Measurements from ENCODE around the gene NMUR1. TPM values are rescaled to one million over a fixed set of nuclear protein-coding genes. Genes with fewer than 3 reads are reported as not detected.
A peak's percentile ranks its signal among the peaks of the same experiment; 100 is the strongest.

Gene NMUR1
- total RNA-seq, 2 donors from 2014 or later: 2.3 to 6.3 TPM

GRCh38 chr2:231523451-231524285 lies 6.6 kb downstream of the NMUR1 start:
- Histone ChIP-seq H3K27me3 (no peaks in the 10 kb centered on the region), H3K36me3 (replicated peaks in 1 of 2; ENCODE audit: insufficient read depth in 1 of 2, low read depth in 2 of 2) (no peaks in the 10 kb centered on the region), H3K4me1 (peaks cover 36% of the 10 kb centered on the region), H3K9me3 (no peaks in the 10 kb centered on the region), H3K4me3 (no peak overlapping the region), H3K27ac (no peak overlapping the region)
- ATAC-seq (no peak), DNase-seq (no peak)
- no peak for TF ChIP-seq CTCF (IDR thresholded peaks at IDR 0.05)
- no peak for TF ChIP-seq POLR2A (IDR thresholded peaks at IDR 0.05)
- WGBS, 2 donors: 64 to 74% methylated on average over 10 to 11 of the region's 11 CpGs
- intact Hi-C loops (cut with DNase I): no loop called here

- Histone ChIP-seq H3K9me3 (no peaks in the 10 kb centered on the region), H3K27me3 (no peaks in the 10 kb centered on the region), H3K4me1 (peaks cover 40% of the 10 kb centered on the region), H3K27ac (no peak overlapping the region), H3K36me3 (replicated peaks in 1 of 2; ENCODE audit: insufficient read depth in 1 of 2, low read depth in 2 of 2) (no peaks in the 10 kb centered on the region), H3K4me3 (no peak overlapping the region)
- intact Hi-C loops (cut with DNase I): no loop called here
- no peak for DNase-seq
- WGBS, 2 donors: 79 to 83% methylated on average over 6 to 8 of the region's 8 CpGs
- TF ChIP-seq POLR2A (IDR thresholded peaks at IDR 0.05) (no peak), CTCF (IDR thresholded peaks at IDR 0.05) (no peak)
- ATAC-seq: no peak
Measured at GRCh38 chr2:231522418-231523180, 7.6 kb downstream of the NMUR1 start.

- Histone ChIP-seq H3K27ac (no peak overlapping the region), H3K4me3 (no peak overlapping the region), H3K36me3 (replicated peaks in 1 of 2; ENCODE audit: insufficient read depth in 1 of 2, low read depth in 2 of 2) (no peaks in the 10 kb centered on the region), H3K9me3 (no peaks in the 10 kb centered on the region), H3K27me3 (no peaks in the 10 kb centered on the region), H3K4me1 (peaks cover 40% of the 10 kb centered on the region)
- 58 to 84% methylated on average over 3 of the region's 3 CpGs for WGBS, 2 donors
- no peak for TF ChIP-seq CTCF (IDR thresholded peaks at IDR 0.05)
- TF ChIP-seq POLR2A (IDR thresholded peaks at IDR 0.05): no peak
- intact Hi-C loops (cut with DNase I): no loop called here
- no peak for ATAC-seq
- no peak for DNase-seq
Measured at GRCh38 chr2:231521443-231521842, 8.8 kb downstream of the NMUR1 start.

- no peak overlapping the region for H3K4me3 ChIP-seq
- H3K36me3 ChIP-seq (replicated peaks in 1 of 2; ENCODE audit: insufficient read depth in 1 of 2, low read depth in 2 of 2): no peaks in the 10 kb centered on the region
- peak overlapping the region in 3 of 4 donors; percentile 2 to 51 (median 18) for H3K27ac ChIP-seq
- 32 to 36% methylated on average over 4 of the region's 4 CpGs for WGBS, 2 donors
- intact Hi-C loops (cut with DNase I): no loop called here
- DNase-seq: peak in 3 of 4 donors; percentile 34 to 57 (median 38)
- no peak for TF ChIP-seq CTCF (IDR thresholded peaks at IDR 0.05)
- no peak for TF ChIP-seq POLR2A (IDR thresholded peaks at IDR 0.05)
- H3K9me3 ChIP-seq: no peaks in the 10 kb centered on the region
- peaks cover 41% of the 10 kb centered on the region for H3K4me1 ChIP-seq
- peak; percentile 56 for ATAC-seq
- no peaks in the 10 kb centered on the region for H3K27me3 ChIP-seq
Measured at GRCh38 chr2:231519975-231520555, 10.2 kb downstream of the NMUR1 start.

Measured in body of pancreas (tissue), 4 donors.